ENCODE measurements around the gene RAPGEF1. TPM values are rescaled to one million over a fixed set of nuclear protein-coding genes. Genes with fewer than 3 reads are reported as not detected.

RAPGEF1 gene
- total RNA-seq, 2 experiments from 2014 or later, result 118 to 243 TPM

DNA sequence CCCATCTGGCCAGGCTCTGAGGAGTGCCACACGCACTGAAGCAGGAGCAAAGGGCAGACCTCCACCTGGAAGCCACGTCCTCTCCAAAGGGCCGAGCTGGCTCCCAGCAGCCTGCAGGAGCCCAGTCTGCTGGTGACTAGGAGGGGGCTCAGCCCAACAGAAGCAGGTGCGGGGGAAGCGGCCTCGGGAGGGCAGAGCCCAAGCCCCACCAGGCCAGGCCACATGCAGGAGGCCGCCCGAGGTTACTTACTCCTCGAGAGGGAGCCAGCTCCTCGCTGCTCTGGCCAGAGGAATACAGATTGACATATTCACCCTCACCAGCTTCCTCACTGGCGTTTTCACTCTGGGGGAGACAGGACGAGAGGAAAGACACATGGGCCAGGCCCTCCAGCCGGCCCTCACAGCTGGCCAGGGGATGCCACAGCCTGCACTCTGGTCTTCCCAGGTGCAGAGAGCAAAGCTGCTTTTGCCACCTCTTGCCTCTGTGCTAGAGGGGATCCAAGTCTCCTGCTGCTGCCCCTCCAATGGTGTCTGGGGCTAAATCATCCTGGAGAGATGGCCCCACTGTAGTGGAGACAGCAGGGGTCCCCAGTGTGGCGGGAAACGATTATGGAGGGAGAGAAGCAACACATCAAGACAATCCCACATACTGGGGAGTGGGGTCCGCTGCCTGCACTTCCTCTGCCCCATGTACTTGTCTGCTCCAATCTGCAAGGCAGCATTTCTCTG, 136.0 kb downstream of the RAPGEF1 start:
- DNase-seq (ENCODE audit: low spot score), result no peak
- no peaks in the 10 kb centered on the region for H4K20me1 ChIP-seq (ENCODE audit: insufficient read depth, low read length)
- no peaks in the 10 kb centered on the region for H3K9me2 ChIP-seq (ENCODE audit: insufficient read depth, low read length)
- no TSS peak for BruUV-seq (replicated peaks)
- POLR2A ChIA-PET, result no interaction called here
- no peak overlapping the region for H3K4me2 ChIP-seq (ENCODE audit: low read length)
- H3K36me3 ChIP-seq (ENCODE audit: insufficient read depth, low read length), result peaks cover 98% of the 10 kb centered on the region
- intact Hi-C loops (cut with micrococcal nuclease; ENCODE audit: unreplicated experiment), result no loop called here
- no peak for TF ChIP-seq EZH2phosphoT487 (IDR thresholded peaks at IDR 0.05; ENCODE audit: borderline replicate concordance, low read depth, low read length)
- TF ChIP-seq, protein P1, sequence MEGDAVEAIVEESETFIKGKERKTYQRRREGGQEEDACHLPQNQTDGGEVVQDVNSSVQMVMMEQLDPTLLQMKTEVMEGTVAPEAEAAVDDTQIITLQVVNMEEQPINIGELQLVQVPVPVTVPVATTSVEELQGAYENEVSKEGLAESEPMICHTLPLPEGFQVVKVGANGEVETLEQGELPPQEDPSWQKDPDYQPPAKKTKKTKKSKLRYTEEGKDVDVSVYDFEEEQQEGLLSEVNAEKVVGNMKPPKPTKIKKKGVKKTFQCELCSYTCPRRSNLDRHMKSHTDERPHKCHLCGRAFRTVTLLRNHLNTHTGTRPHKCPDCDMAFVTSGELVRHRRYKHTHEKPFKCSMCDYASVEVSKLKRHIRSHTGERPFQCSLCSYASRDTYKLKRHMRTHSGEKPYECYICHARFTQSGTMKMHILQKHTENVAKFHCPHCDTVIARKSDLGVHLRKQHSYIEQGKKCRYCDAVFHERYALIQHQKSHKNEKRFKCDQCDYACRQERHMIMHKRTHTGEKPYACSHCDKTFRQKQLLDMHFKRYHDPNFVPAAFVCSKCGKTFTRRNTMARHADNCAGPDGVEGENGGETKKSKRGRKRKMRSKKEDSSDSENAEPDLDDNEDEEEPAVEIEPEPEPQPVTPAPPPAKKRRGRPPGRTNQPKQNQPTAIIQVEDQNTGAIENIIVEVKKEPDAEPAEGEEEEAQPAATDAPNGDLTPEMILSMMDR (conservative IDR thresholded peaks at IDR 0.05; ENCODE audit: low read length), result no peak
- H3K9me3 ChIP-seq (ENCODE audit: low read length), result no peaks in the 10 kb centered on the region
- H2AFZ ChIP-seq (ENCODE audit: low read length), result no peak overlapping the region
- no peak overlapping the region for H3K27ac ChIP-seq (ENCODE audit: low read depth, low read length, poor library complexity, severe bottlenecking)
- no peaks in the 10 kb centered on the region for H3K79me2 ChIP-seq (ENCODE audit: insufficient read depth, low read depth, low read length)
- CTCF ChIA-PET (ENCODE audit: unreplicated experiment), result no interaction called here
- H3K4me1 ChIP-seq (ENCODE audit: insufficient read depth, low read length, poor library complexity, severe bottlenecking), result no peaks in the 10 kb centered on the region
- H3K4me3 ChIP-seq (ENCODE audit: low read depth, low read length, poor library complexity, severe bottlenecking), result no peak overlapping the region

DNA sequence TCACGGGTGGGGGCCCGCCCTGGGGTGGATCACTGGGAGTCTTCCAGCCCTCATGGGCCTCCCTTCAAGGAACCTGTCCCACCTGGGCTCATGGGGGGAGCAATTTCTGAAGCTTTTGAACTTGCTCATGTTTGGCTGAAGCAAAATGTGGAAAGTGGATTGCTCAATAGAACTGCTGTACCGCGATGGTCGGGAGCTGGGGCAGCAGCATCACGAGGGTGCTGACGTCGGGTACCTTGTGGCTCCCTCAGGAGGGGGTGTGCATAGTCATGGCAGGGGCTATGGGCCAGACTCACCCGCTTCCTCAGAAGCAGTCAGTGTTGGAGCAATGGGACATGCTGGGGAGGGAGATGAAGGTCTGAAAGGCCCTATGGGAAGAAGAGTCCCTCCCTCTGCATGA, 136.7 kb downstream of the RAPGEF1 start:
- no TSS peak for BruUV-seq (replicated peaks)
- no peak overlapping the region for H3K27ac ChIP-seq (ENCODE audit: low read depth, low read length, poor library complexity, severe bottlenecking)
- H3K36me3 ChIP-seq (ENCODE audit: insufficient read depth, low read length), result peaks cover 98% of the 10 kb centered on the region
- POLR2A ChIA-PET, result interaction anchor here (0.6 kb wide), 1 partner anchor 29 kb away, joined by 3 read pairs; no protein-coding TSS in a partner anchor
- no peaks in the 10 kb centered on the region for H3K4me1 ChIP-seq (ENCODE audit: insufficient read depth, low read length, poor library complexity, severe bottlenecking)
- CTCF ChIA-PET (ENCODE audit: unreplicated experiment), result no interaction called here
- H3K79me2 ChIP-seq (ENCODE audit: insufficient read depth, low read depth, low read length), result no peaks in the 10 kb centered on the region
- no peak for DNase-seq (ENCODE audit: low spot score)
- H2AFZ ChIP-seq (ENCODE audit: low read length), result no peak overlapping the region
- H3K9me3 ChIP-seq (ENCODE audit: low read length), result no peaks in the 10 kb centered on the region
- no peaks in the 10 kb centered on the region for H4K20me1 ChIP-seq (ENCODE audit: insufficient read depth, low read length)
- no peak overlapping the region for H3K4me3 ChIP-seq (ENCODE audit: low read depth, low read length, poor library complexity, severe bottlenecking)
- no peak overlapping the region for H3K4me2 ChIP-seq (ENCODE audit: low read length)
- no peak for TF ChIP-seq EZH2phosphoT487 (IDR thresholded peaks at IDR 0.05; ENCODE audit: borderline replicate concordance, low read depth, low read length)
- no peaks in the 10 kb centered on the region for H3K9me2 ChIP-seq (ENCODE audit: insufficient read depth, low read length)
- intact Hi-C loops (cut with micrococcal nuclease; ENCODE audit: unreplicated experiment), result no loop called here

DNA sequence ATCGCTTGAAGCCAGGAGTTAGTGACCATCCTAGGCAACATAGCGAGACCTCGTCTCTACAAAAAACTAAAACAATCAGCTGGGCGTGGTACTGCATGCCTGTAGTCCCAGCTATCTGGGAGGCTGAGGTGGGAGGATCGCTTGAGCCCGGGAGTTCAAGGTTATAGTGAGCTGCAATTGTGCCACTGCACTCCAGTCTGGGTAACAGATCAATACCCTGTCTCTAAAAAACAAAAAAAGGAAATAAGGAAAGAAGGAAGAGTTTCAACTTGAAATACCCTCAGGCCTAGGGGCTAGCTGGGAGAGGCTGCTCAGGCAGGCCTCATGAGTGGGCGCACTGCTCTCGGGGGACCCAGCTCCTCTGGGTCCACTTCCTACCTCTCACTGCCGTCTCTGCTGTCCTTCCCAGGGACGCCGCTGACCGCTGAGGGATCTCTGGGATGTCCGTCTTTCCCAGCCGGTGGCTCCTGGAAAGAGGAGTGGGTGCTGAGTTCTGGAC, 138.1 kb downstream of the RAPGEF1 start:
- H3K4me2 ChIP-seq (ENCODE audit: low read length), result no peak overlapping the region
- BruUV-seq (replicated peaks), result no TSS peak
- H3K4me3 ChIP-seq (ENCODE audit: low read depth, low read length, poor library complexity, severe bottlenecking), result no peak overlapping the region
- H3K79me2 ChIP-seq (ENCODE audit: insufficient read depth, low read depth, low read length), result no peaks in the 10 kb centered on the region
- DNase-seq (ENCODE audit: low spot score), result no peak
- H3K4me1 ChIP-seq (ENCODE audit: insufficient read depth, low read length, poor library complexity, severe bottlenecking), result no peaks in the 10 kb centered on the region
- H3K9me2 ChIP-seq (ENCODE audit: insufficient read depth, low read length), result no peaks in the 10 kb centered on the region
- H3K36me3 ChIP-seq (ENCODE audit: insufficient read depth, low read length), result peaks cover 98% of the 10 kb centered on the region
- H2AFZ ChIP-seq (ENCODE audit: low read length), result no peak overlapping the region
- H4K20me1 ChIP-seq (ENCODE audit: insufficient read depth, low read length), result no peaks in the 10 kb centered on the region
- CTCF ChIA-PET (ENCODE audit: unreplicated experiment), result no interaction called here
- no peak for TF ChIP-seq EZH2phosphoT487 (IDR thresholded peaks at IDR 0.05; ENCODE audit: borderline replicate concordance, low read depth, low read length)
- POLR2A ChIA-PET, result interaction anchor here (0.7 kb wide), 1 partner anchor 210 kb away, joined by 3 read pairs; no protein-coding TSS in a partner anchor
- intact Hi-C loops (cut with micrococcal nuclease; ENCODE audit: unreplicated experiment), result no loop called here
- no peak overlapping the region for H3K27ac ChIP-seq (ENCODE audit: low read depth, low read length, poor library complexity, severe bottlenecking)
- H3K9me3 ChIP-seq (ENCODE audit: low read length), result no peaks in the 10 kb centered on the region
